Muscle of arm (tissue), 14 donors: ENCODE results near the gene CCNJL. TPM values are rescaled to one million over a fixed set of nuclear protein-coding genes. Genes with fewer than 3 reads are reported as not detected.
"Not testable (repeated sequence)": the region's sequence is repeated elsewhere in the genome, so short reads cannot be mapped to it uniquely, and the experiment has no call there.

ENCODE experiments used
- DNase-seq: peaks from one replicate; pipeline ENCODE4 v3.0.0-alpha.2; 2013
- long read RNA-seq, 11 donors: transcript quantifications; one replicate each; lab custom pipeline, GENCODE V29; 2026
- polyA plus RNA-seq, 12 donors: library from polyadenylated mRNA; unstranded; fragments of 120-200 nt; gene quantifications; one replicate each; pipeline ENCODE4 v1.2.1, GENCODE V29; 2013; ENCODE audit not compliant: insufficient read length in 12 of 12

Gene CCNJL
- polyA plus RNA-seq, result 10 to 100 TPM in 1 of 12 donors, 1 to 10 TPM in 10, not detected in 1; 4.3 to 10.4 (median 5.9) TPM
- long read RNA-seq, donor 1, partial matches to known transcripts, result 0 of 1 reads
- long read RNA-seq, donor 1, other reads (novel, unspliced or antisense), result 0 of 1 reads
- long read RNA-seq, donor 2, partial matches to known transcripts, result 0 of 2 reads
- long read RNA-seq, donor 2, other reads (novel, unspliced or antisense), result 0 of 2 reads
- long read RNA-seq, donor 3, result 0 reads
- long read RNA-seq, donor 4, result 0 reads
- long read RNA-seq, donor 5, result 0 reads
- long read RNA-seq, donor 6, partial matches to known transcripts, result 0 of 1 reads
- long read RNA-seq, donor 6, other reads (novel, unspliced or antisense), result 0 of 1 reads
- long read RNA-seq, donor 7, result 0 reads
- long read RNA-seq, donor 8, transcript CCNJL-201 (6 exons, 3,171 nt), result major isoform, 5 of 5 reads
- long read RNA-seq, donor 8, partial matches to known transcripts, result 0 of 5 reads
- long read RNA-seq, donor 8, other reads (novel, unspliced or antisense), result 0 of 5 reads
- long read RNA-seq, donor 9, partial matches to known transcripts, result 0 of 1 reads
- long read RNA-seq, donor 9, other reads (novel, unspliced or antisense), result 0 of 1 reads
- long read RNA-seq, donor 10, result 0 reads
- long read RNA-seq, donor 11, result 0 reads

GRCh38 chr5:160312134-160312959, at the start of gene CCNJL:
TSS of gene CCNJL (minus strand) at chr5:160312564. CDS start at chr5:160311923, 641 bp downstream.
- peak; percentile 38 for DNase-seq

GRCh38 chr5:160361624-160362228, 49.4 kb upstream of the CCNJL start:
- DNase-seq, result no peak

GRCh38 chr5:160360310-160360709, 47.9 kb upstream of the CCNJL start:
- DNase-seq, result no peak

- no peak for DNase-seq
These were observed 47.5 kb upstream of the CCNJL start for GRCh38 chr5:160359816-160360215.

- DNase-seq, result no peak
These were observed 46.9 kb upstream of the CCNJL start for GRCh38 chr5:160359242-160359641.

- peak; percentile 93 for DNase-seq
These were observed 45.6 kb upstream of the CCNJL start for GRCh38 chr5:160357861-160358411.

- no peak for DNase-seq
These were observed 45.0 kb upstream of the CCNJL start for GRCh38 chr5:160357394-160357793.

- DNase-seq, result no peak
These were observed 44.4 kb upstream of the CCNJL start for GRCh38 chr5:160356550-160357347.

- DNase-seq, result no peak
These were observed 42.3 kb upstream of the CCNJL start for GRCh38 chr5:160354666-160355065.

GRCh38 chr5:160353379-160353778, 41.0 kb upstream of the CCNJL start:
- DNase-seq, result no peak

GRCh38 chr5:160352308-160352707, 39.9 kb upstream of the CCNJL start:
- DNase-seq, result no peak

- DNase-seq, result no peak
These were observed 37.6 kb upstream of the CCNJL start for GRCh38 chr5:160349935-160350303.

GRCh38 chr5:160349249-160349934, 37.0 kb upstream of the CCNJL start:
- DNase-seq, result no peak

- DNase-seq, result no peak
These were observed 35.7 kb upstream of the CCNJL start for GRCh38 chr5:160348080-160348479.

GRCh38 chr5:160347448-160347847, 35.1 kb upstream of the CCNJL start:
- DNase-seq, result peak; percentile 79

- no peak for DNase-seq
These were observed 30.1 kb upstream of the CCNJL start for GRCh38 chr5:160342413-160342941.

GRCh38 chr5:160341309-160341870, 29.0 kb upstream of the CCNJL start:
- DNase-seq, result no peak

GRCh38 chr5:160340513-160340912, 28.1 kb upstream of the CCNJL start:
- not testable (repeated sequence) for DNase-seq

- DNase-seq, result no peak
These were observed 27.2 kb upstream of the CCNJL start for GRCh38 chr5:160339406-160340130.
